SK-N-SH (cell line): ENCODE results near the gene VAPB. TPM values are rescaled to one million over a fixed set of nuclear protein-coding genes. Genes with fewer than 3 reads are reported as not detected.

Experiments used
- CTCF ChIA-PET: fragments of 300-600, 350-600 bp; formaldehyde crosslinking; extraction: SDS; loops from one replicate; lab custom pipeline; 2021; lab: Yijun Ruan, JAX
- POLR2A ChIA-PET: fragments of 350-600 bp; sonication (Branson Sonifier 250); formaldehyde crosslinking; extraction: SDS; loops from one replicate; lab custom pipeline; 2020; ENCODE audit warnings: antibody characterized with exemption, inconsistent platforms; lab: Yijun Ruan, JAX
- DNase-seq: peaks from one replicate; pipeline ENCODE4 v3.0.0; 2012
- H2AFZ ChIP-seq: fragments of 200-600 bp; sonication (generic); 2 replicates; pipeline ENCODE4 v1.8.1; 2016; ENCODE audit warnings: antibody characterized with exemption, mild to moderate bottlenecking, low read depth
- H3F3A ChIP-seq: fragments of 200-600 bp; sonication (generic); replicated peaks from 2 replicates; pipeline ENCODE3; 2016; ENCODE audit warnings: antibody characterized with exemption, mild to moderate bottlenecking; ENCODE audit not compliant: insufficient read depth
- H3K27ac ChIP-seq, 2 experiments: fragments of 200-500 bp in 1 of 2; fragments of 200-600 bp in 1 of 2; sonication (Bioruptor generic) in 1 of 2; sonication (generic), shearing (Covaris generic) in 1 of 2; 2 replicates each; pipeline versions ENCODE4 v1.5.1 to v1.6.1; 2014 to 2016; ENCODE audit warnings: low read depth in 2 of 2, inconsistent platforms in 1 of 2, low read length in 1 of 2, mild to moderate bottlenecking in 1 of 2, mixed read lengths in 1 of 2
- H3K27me3 ChIP-seq: fragments of 200-600 bp; sonication (generic), shearing (Covaris generic); 2 replicates; pipeline ENCODE4 v1.6.1; 2016; ENCODE audit warnings: mixed run types; ENCODE audit not compliant: insufficient read depth
- H3K36me3 ChIP-seq, 2 experiments: fragments of 200-500 bp in 1 of 2; fragments of 200-600 bp in 1 of 2; sonication (Bioruptor generic) in 1 of 2; sonication (generic) in 1 of 2; replicated peaks in 1 of 2; 2 replicates each; pipeline versions ENCODE3 to v1.5.1; 2014 to 2016; ENCODE audit warnings: low read length in 1 of 2, mild to moderate bottlenecking in 1 of 2; ENCODE audit not compliant: insufficient read depth in 2 of 2, control insufficient read depth in 1 of 2
- H3K4me1 ChIP-seq, 2 experiments: fragments of 200-500 bp in 1 of 2; fragments of 200-600 bp in 1 of 2; sonication (Bioruptor generic) in 1 of 2; sonication (generic), shearing (Covaris generic) in 1 of 2; 2 replicates each; pipeline versions ENCODE4 v1.5.1 to v1.6.1; 2014 to 2016; ENCODE audit warnings: low read depth in 1 of 2, low read length in 1 of 2, mixed run types in 1 of 2; ENCODE audit not compliant: insufficient read depth in 2 of 2, control insufficient read depth in 1 of 2
- H3K4me2 ChIP-seq: fragments of 200-600 bp; sonication (generic), shearing (Covaris generic); 2 replicates; pipeline ENCODE4 v1.6.1; 2017; ENCODE audit warnings: mixed run types
- H3K4me3 ChIP-seq, 2 experiments: fragments of 200-500 bp in 1 of 2; fragments of 200-600 bp in 1 of 2; sonication (Bioruptor generic) in 1 of 2; sonication (generic), shearing (Covaris generic) in 1 of 2; 2 replicates each; pipeline versions ENCODE4 v1.5.1 to v1.8.1; 2014 to 2016; ENCODE audit warnings: low read depth in 2 of 2, inconsistent platforms in 1 of 2, low read length in 1 of 2, mild to moderate bottlenecking in 1 of 2, mixed read lengths in 1 of 2, moderate library complexity in 1 of 2
- H3K79me2 ChIP-seq: fragments of 200-600 bp; sonication (generic); 2 replicates; pipeline ENCODE4 v1.8.1; 2017; ENCODE audit warnings: mild to moderate bottlenecking; ENCODE audit not compliant: insufficient read depth
- H3K9ac ChIP-seq: fragments of 200-600 bp; sonication (generic); 2 replicates; pipeline ENCODE4 v1.6.1; 2017; ENCODE audit warnings: mixed run types
- H3K9me2 ChIP-seq: fragments of 200-600 bp; sonication (generic); 2 replicates; pipeline ENCODE4 v1.6.1; 2017; ENCODE audit warnings: mixed run types
- H3K9me3 ChIP-seq: fragments of 200-600 bp; sonication (generic); 2 replicates; pipeline ENCODE4 v1.6.1; 2017; ENCODE audit warnings: mixed run types, mild to moderate bottlenecking, moderate library complexity
- H4K20me1 ChIP-seq: fragments of 200-600 bp; sonication (generic); 2 replicates; pipeline ENCODE4 v1.6.1; 2017; ENCODE audit warnings: mild to moderate bottlenecking, mixed run types; ENCODE audit not compliant: insufficient read depth
- CHD2 ChIP-seq: fragments of 150-350 bp; IDR thresholded peaks from 2 replicates; pipeline ENCODE4 v1.6.1; 2018; ENCODE audit warnings: low read length; ENCODE audit not compliant: partially characterized antibody
- CTCF ChIP-seq: fragments of 200-600 bp; sonication (generic); IDR thresholded peaks from 2 replicates; pipeline ENCODE4 v1.6.1; 2017; ENCODE audit warnings: antibody characterized with exemption, mild to moderate bottlenecking, moderate library complexity
- EZH2phosphoT487 ChIP-seq: fragments of 200-600 bp; sonication (generic); IDR thresholded peaks from 2 replicates; pipeline ENCODE4 v1.6.1; 2017; ENCODE audit warnings: low read depth, mixed run types, mild to moderate bottlenecking, antibody characterized with exemption, moderate library complexity, borderline replicate concordance
- FOXJ3 ChIP-seq: sonication (generic); formaldehyde crosslinking; IDR thresholded peaks from 2 replicates; pipeline ENCODE4 v1.5.1; 2020; ENCODE audit warnings: mild to moderate bottlenecking, missing genetic modification reagents
- JUND ChIP-seq: IDR thresholded peaks from 2 replicates; pipeline ENCODE4 v1.4.0; 2012
- MEF2A ChIP-seq: IDR thresholded peaks from 2 replicates; pipeline ENCODE4 v1.4.0; 2012; ENCODE audit warnings: low read depth, borderline replicate concordance
- MXI1 ChIP-seq: IDR thresholded peaks from 2 replicates; pipeline ENCODE4 v1.6.1; 2012; ENCODE audit warnings: mild to moderate bottlenecking, low read depth, low read length, improper control_type of control experiment
- NFIC ChIP-seq: IDR thresholded peaks from 2 replicates; pipeline ENCODE4 v1.4.0; 2012; ENCODE audit warnings: borderline replicate concordance
- POLR2AphosphoS5 ChIP-seq: IDR thresholded peaks from 2 replicates; pipeline ENCODE4 v1.6.1; 2012; ENCODE audit warnings: low read depth, low read length
- RAD21 ChIP-seq: IDR thresholded peaks from 2 replicates; pipeline ENCODE4 v1.6.1; 2012; ENCODE audit warnings: mild to moderate bottlenecking, low read length
- REST ChIP-seq: IDR thresholded peaks from 2 replicates; pipeline ENCODE4 v1.6.1; 2012; ENCODE audit warnings: mild to moderate bottlenecking, low read depth, low read length, moderate library complexity
- RFX5 ChIP-seq: IDR thresholded peaks from 2 replicates; pipeline ENCODE4 v1.6.1; 2012; ENCODE audit warnings: mild to moderate bottlenecking, improper control_type of control experiment, low read length
- SIN3A ChIP-seq: IDR thresholded peaks from 2 replicates; pipeline ENCODE4 v1.6.1; 2012; ENCODE audit warnings: low read depth, mild to moderate bottlenecking, low read length, moderate library complexity, borderline replicate concordance
- SMC3 ChIP-seq: IDR thresholded peaks from 2 replicates; pipeline ENCODE4 v1.6.1; 2012; ENCODE audit warnings: low read depth, low read length, improper control_type of control experiment
- TCF12 ChIP-seq: IDR thresholded peaks from 2 replicates; pipeline ENCODE4 v1.4.0; 2012
- USF1 ChIP-seq: IDR thresholded peaks from 2 replicates; pipeline ENCODE4 v1.4.0; 2012; ENCODE audit warnings: low read depth, borderline replicate concordance
- YY1 ChIP-seq: IDR thresholded peaks from 2 replicates; pipeline ENCODE4 v1.4.0; 2012; ENCODE audit warnings: low read depth, mild to moderate bottlenecking
- WGBS: methylation state at CpG from one replicate; pipeline ENCODE4 v1.1.6; 2017; ENCODE audit warnings: low lambda C conversion rate; 5-methylcytosine and 5-hydroxymethylcytosine counted together
- polyA plus RNA-seq, 3 experiments: library from polyadenylated mRNA; depleted of rRNA; stranded (reverse); fragments of >200 nt; gene quantifications; 2 replicates each; pipeline ENCODE4 v1.2.3, GENCODE V29; 2012
- TF ChIP-seq, protein P1 (sequence below): IDR thresholded peaks from 2 replicates; pipeline ENCODE4 v1.4.0; 2012; ENCODE audit warnings: low read depth, borderline replicate concordance

Gene VAPB
- polyA plus RNA-seq, 1 of the 3 experiments (the other 2 are of a cell fraction): 16.9 TPM

DNA sequence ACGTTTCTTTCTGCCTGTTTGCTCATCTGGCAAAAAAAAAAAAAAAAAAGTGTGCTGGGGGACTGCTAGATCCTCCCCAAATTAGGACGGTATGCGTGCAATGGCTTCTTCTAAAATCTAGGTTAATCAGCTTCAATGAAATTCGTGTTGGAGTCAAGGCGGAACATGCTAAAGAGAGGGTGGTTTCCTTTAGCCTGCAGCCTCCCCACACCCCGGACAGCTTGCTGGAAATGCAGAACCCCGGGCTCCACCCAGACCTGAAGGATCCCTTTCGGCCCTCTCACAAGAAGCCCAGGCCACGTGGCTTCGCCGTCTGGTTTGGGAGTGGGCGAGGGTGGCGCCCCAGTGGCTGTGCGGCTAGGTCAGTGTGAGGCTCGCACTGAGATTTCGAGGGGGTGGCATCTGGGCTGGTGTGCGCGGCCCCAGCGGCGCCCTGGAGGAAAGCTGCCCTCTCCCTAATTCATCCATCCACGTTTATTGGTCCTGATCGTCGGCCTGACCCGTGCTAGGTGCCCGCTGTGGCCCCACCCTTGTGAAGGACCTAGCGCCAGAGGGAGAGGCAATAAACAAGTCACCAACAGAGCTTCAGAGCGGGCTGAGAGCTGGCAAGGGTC, 77.2 kb downstream of the VAPB start:
- Histone ChIP-seq H3K27ac (no peak overlapping the region), H3K4me2 (no peak overlapping the region), H3K4me3 (no peak overlapping the region), H3K9me3 (no peaks in the 10 kb centered on the region), H3K27me3 (no peaks in the 10 kb centered on the region), H3K9ac (no peak overlapping the region), H3K4me1 (peaks cover 0 to 31% of the 10 kb centered on the region in 2 experiments; a peak in 2 of 4 replicates), H3K36me3 (no peaks in the 10 kb centered on the region), H4K20me1 (no peaks in the 10 kb centered on the region), H3K9me2 (no peaks in the 10 kb centered on the region), H2AFZ (no peak overlapping the region), H3F3A (peaks cover 9% of the 10 kb centered on the region), H3K79me2 (no peaks in the 10 kb centered on the region)
- no peak for DNase-seq
- no peak for TF ChIP-seq NFIC
- no peak for TF ChIP-seq FOXJ3 (CRISPR knock-in tag)
- TF ChIP-seq POLR2AphosphoS5: no peak
- no peak for TF ChIP-seq JUND
- no peak for TF ChIP-seq REST
- TF ChIP-seq USF1: no peak
- TF ChIP-seq, protein P1, sequence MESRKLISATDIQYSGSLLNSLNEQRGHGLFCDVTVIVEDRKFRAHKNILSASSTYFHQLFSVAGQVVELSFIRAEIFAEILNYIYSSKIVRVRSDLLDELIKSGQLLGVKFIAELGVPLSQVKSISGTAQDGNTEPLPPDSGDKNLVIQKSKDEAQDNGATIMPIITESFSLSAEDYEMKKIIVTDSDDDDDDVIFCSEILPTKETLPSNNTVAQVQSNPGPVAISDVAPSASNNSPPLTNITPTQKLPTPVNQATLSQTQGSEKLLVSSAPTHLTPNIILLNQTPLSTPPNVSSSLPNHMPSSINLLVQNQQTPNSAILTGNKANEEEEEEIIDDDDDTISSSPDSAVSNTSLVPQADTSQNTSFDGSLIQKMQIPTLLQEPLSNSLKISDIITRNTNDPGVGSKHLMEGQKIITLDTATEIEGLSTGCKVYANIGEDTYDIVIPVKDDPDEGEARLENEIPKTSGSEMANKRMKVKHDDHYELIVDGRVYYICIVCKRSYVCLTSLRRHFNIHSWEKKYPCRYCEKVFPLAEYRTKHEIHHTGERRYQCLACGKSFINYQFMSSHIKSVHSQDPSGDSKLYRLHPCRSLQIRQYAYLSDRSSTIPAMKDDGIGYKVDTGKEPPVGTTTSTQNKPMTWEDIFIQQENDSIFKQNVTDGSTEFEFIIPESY: no peak
- no peak for TF ChIP-seq RAD21
- no peak for TF ChIP-seq TCF12
- no peak for TF ChIP-seq CHD2
- TF ChIP-seq EZH2phosphoT487: no peak
- TF ChIP-seq CTCF: no peak
- no peak for TF ChIP-seq SMC3
- no peak for TF ChIP-seq YY1
- no peak for TF ChIP-seq RFX5
- TF ChIP-seq SIN3A: no peak
- TF ChIP-seq MXI1: no peak
- no peak for TF ChIP-seq MEF2A
- CTCF ChIA-PET: no interaction called here
- WGBS: 93% methylated on average over 20 of the region's 27 CpGs
- POLR2A ChIA-PET: interaction anchor here (0.8 kb wide), 1 partner anchor 9 kb away, joined by 3 read pairs; no protein-coding TSS in a partner anchor
